Measurements from ENCODE around the gene RDM1. TPM values are rescaled to one million over a fixed set of nuclear protein-coding genes. Genes with fewer than 3 reads are reported as not detected.
A peak's percentile ranks its signal among the peaks of the same experiment; 100 is the strongest.

Gene RDM1
- total and polyA plus RNA-seq, 2 of the 4 experiments (the other 2 are of a cell fraction), result 0.18 TPM; not detected in 1

DNA sequence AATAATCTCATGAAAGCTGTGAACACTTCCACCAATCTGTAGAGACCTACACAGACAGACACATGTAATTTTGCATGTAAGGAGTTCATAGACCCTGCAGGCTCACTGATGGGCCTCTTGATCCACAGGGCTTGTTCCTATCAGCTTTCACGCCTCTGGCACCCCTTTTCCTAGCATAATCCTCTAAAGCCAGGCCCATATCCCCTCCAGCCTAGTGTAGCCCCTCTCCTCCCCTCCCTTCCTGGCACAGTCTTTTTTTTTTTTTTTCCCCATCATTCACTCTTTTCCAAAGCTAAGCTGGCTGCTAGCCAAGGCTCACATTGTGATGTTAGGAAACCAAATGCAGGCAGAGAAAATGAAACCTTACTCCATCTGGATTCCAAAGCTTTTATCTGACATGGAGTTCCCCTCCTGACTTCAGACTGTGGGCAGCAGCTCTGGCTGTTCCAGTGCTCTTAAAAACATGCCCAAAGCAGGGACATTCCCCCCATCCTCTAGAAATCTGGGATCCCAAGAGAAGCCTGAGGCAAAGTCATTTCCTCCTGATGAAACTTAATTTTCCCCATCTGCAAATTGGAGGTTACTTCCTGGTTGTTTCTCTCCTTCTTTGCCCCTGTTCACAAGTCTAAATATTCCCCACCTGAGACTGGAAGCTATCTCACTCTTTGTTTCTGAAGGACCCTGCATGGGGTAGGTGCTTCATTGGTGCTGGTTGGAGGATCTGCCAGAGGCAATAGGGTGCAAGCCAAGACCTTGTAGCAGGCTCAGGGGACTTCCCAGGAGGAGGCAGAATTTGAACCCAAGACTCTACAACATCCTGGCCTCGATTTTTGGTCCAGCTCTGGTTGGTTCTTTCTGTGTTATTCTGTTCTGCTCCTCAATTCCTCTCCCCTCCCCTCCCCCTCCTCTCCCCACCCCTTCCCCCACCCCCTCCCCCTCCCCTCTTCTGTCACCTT is 40.5 kb downstream of the RDM1 start:
- H2BK15ac ChIP-seq (ENCODE audit: low read depth, low read length), result no peak overlapping the region
- no peak overlapping the region for H3K9ac ChIP-seq (ENCODE audit: low read depth, low read length)
- H3K23ac ChIP-seq (ENCODE audit: low read depth, low read length), result no peak overlapping the region
- H3K27me3 ChIP-seq (ENCODE audit: control insufficient read depth, insufficient read depth, low read length), result no peaks in the 10 kb centered on the region; the same call in 1 of the 2 replicates
- ATAC-seq (ENCODE audit: low read depth) (peak; percentile 84), DNase-seq (peak; percentile 68)
- H3K36me3 ChIP-seq (ENCODE audit: control insufficient read depth, insufficient read depth, low read length), result no peaks in the 10 kb centered on the region
- in situ Hi-C loops (cut with MboI; ENCODE audit: low sequenced_read_pairs) (no loop called here), intact Hi-C loops (cut with micrococcal nuclease) (no loop called here), dilution Hi-C loops (cut with HindIII; ENCODE audit: low sequenced_read_pairs, unreplicated experiment) (no loop called here)
- H2BK5ac ChIP-seq (ENCODE audit: low read depth, low read length, poor library complexity, severe bottlenecking), result no peak overlapping the region
- no peaks in the 10 kb centered on the region for H4K20me1 ChIP-seq (ENCODE audit: insufficient read depth, low read length)
- no peak overlapping the region for H3K4me2 ChIP-seq (ENCODE audit: low read depth, low read length)
- no peak overlapping the region for H4K8ac ChIP-seq (ENCODE audit: low read depth in 2 of 2, low read length in 2 of 2)
- BruUV-seq (replicated peaks), result no TSS peak
- H2BK120ac ChIP-seq (ENCODE audit: low read depth, low read length), result no peak overlapping the region
- POLR2A ChIA-PET (ENCODE audit: unreplicated experiment), result no interaction called here
- H3K4me1 ChIP-seq (ENCODE audit: control insufficient read depth, insufficient read depth, low read length), result no peaks in the 10 kb centered on the region
- no peaks in the 10 kb centered on the region for H3K9me3 ChIP-seq (ENCODE audit: control insufficient read depth, insufficient read depth, low read length)
- no peaks in the 10 kb centered on the region for H3K79me1 ChIP-seq (ENCODE audit: low read depth in 1 of 2, low read length in 2 of 2)
- no peak overlapping the region for H3K4me3 ChIP-seq (ENCODE audit: insufficient read depth, low read depth, low read length)
- H3K4ac ChIP-seq (ENCODE audit: low read depth, low read length), result no peak overlapping the region
- no peak overlapping the region for H2BK20ac ChIP-seq (ENCODE audit: low read depth, low read length)
- no peak overlapping the region for H3K56ac ChIP-seq (ENCODE audit: extremely low read depth, insufficient read depth, low read length)
- no peak overlapping the region for H4K5ac ChIP-seq (ENCODE audit: low read depth, low read length)
- no peak overlapping the region for H3K27ac ChIP-seq (ENCODE audit: insufficient read depth, low read length)
- TF ChIP-seq MAZ (IDR thresholded peaks at IDR 0.05; ENCODE audit: borderline replicate concordance, low read depth, low read length) (no peak), BHLHE40 (IDR thresholded peaks at IDR 0.05; ENCODE audit: low read depth, low read length) (no peak), CHD1 (IDR thresholded peaks at IDR 0.05; ENCODE audit: low read depth, low read length) (no peak), FOS (IDR thresholded peaks at IDR 0.05; ENCODE audit: low read depth, low read length) (no peak), MXI1 (IDR thresholded peaks at IDR 0.05; ENCODE audit: borderline replicate concordance, low read depth, low read length) (no peak), CEBPB (IDR thresholded peaks at IDR 0.05; ENCODE audit: low read depth, low read length) (no peak), POLR2A (IDR thresholded peaks at IDR 0.05; ENCODE audit: low read depth, low read length) (no peak), NFE2L2 (IDR thresholded peaks at IDR 0.05; ENCODE audit: low read depth, low read length) (no peak), RFX5 (IDR thresholded peaks at IDR 0.05; ENCODE audit: low read depth, low read length) (no peak)
- H3K18ac ChIP-seq (ENCODE audit: low read depth, low read length), result no peak overlapping the region
- no peaks in the 10 kb centered on the region; the same call in 1 of the 2 replicates for H3K9me1 ChIP-seq (ENCODE audit: insufficient read depth, low read length)
- H2AK5ac ChIP-seq (ENCODE audit: low read depth, low read length), result no peak overlapping the region
- H2AFZ ChIP-seq (replicated peaks; ENCODE audit: low read length, poor library complexity), result no peak overlapping the region
- CTCF ChIA-PET, result interaction anchor here (0.6 kb wide), 1 partner anchor 15 kb away, joined by 3 read pairs; no protein-coding TSS in a partner anchor
- H3K14ac ChIP-seq (replicated peaks; ENCODE audit: low read depth, low read length), result no peak overlapping the region
- no peak overlapping the region for H4K91ac ChIP-seq (ENCODE audit: insufficient read depth, low read depth, low read length)
- WGBS, 2 experiments (ENCODE audit: extremely low coverage in 2 of 2, insufficient read length in 1 of 2), result no CpG with 5 or more reads among the region's 2 CpGs
- no peak overlapping the region for H2AK9ac ChIP-seq (replicated peaks; ENCODE audit: low read depth, low read length, poor library complexity)
